Measurements from ENCODE around the gene VAV3. TPM values are rescaled to one million over a fixed set of nuclear protein-coding genes. Genes with fewer than 3 reads are reported as not detected.

Gene VAV3
- total RNA-seq, 2 donors from 2014 or later: 69.1 to 102 TPM

DNA sequence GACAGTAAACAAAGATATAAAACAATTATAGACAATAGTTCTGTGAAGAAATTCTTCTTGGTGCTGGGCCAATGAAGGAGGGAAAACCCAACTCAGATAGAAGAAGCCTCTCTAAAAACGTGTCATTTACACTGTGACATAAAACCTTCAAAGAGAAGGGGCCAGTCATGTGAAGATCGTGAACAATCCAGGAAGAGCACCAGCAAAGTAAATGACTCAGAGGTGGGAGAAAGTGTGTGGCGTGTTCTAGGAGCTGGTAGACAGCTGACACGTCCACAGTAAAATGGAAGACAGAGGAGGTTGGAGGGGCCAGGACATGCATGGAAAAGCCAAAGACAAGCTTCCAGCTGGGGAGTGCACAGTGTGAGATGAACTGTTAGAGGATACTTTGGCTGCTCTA lies 143.6 kb downstream of the VAV3 start:
- DNase-seq (no peak), ATAC-seq (no peak)
- intact Hi-C loops (cut with DNase I, micrococcal nuclease): no loop called here

DNA sequence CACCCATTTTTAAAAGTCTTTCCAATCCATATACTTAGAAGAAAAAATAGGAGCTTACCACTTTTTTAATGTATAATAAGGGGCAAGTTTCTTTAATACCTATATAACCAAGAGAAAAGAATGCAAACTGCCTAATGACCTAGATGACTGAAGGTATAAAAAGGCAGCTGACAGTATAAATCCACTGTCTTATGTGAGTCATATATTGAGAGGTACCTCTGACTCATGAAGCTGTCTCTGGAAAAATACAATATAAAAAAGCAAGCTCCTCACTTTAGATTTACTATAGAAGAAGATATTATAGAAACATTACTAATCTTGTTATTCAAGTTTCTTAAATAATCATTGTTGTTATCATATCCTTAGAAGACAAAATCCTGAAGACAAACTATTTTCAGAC lies 144.2 kb downstream of the VAV3 start:
- ATAC-seq (no peak), DNase-seq (no peak)
- intact Hi-C loops (cut with DNase I, micrococcal nuclease): no loop called here

- ATAC-seq (no peak), DNase-seq (no peak)
- intact Hi-C loops (cut with DNase I, micrococcal nuclease): no loop called here
Measured at GRCh38 chr1:107817935-107818334, 147.0 kb downstream of the VAV3 start.

- ATAC-seq (no peak), DNase-seq (no peak)
- intact Hi-C loops (cut with DNase I, micrococcal nuclease): no loop called here
Measured at GRCh38 chr1:107817206-107817605, 147.8 kb downstream of the VAV3 start.

DNA sequence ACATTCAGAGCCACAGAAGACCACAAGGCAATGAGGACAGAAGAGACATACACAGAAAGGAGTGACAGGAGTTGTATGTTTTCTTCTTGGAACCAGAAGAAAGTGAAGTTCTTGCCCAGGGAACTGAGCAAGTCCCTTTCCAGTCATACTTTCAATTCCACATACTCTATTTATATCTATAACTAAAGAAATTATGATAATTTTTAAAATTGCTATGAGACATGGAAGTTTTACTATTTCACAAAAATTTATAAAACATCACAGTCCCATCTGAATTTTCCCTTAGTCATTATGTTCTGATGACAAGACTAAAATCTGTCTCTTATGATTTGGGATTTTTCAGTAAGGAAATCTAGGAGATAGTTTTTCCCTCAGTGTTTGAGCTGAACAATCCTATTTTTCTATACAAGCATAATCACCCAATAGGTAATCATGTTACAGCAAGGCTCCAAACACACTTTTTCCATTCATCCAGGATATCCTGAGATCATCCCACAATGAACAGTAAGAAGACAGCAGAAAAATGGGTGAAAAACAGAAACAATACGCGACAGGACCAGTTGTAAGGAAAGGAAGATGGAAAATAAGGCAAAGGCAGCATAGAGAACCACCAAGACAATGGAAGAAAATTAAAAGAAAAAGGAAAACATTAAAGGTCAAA lies 154.6 kb downstream of the VAV3 start:
- DNase-seq (no peak), ATAC-seq (no peak)
- intact Hi-C loops (cut with DNase I, micrococcal nuclease): no loop called here

DNA sequence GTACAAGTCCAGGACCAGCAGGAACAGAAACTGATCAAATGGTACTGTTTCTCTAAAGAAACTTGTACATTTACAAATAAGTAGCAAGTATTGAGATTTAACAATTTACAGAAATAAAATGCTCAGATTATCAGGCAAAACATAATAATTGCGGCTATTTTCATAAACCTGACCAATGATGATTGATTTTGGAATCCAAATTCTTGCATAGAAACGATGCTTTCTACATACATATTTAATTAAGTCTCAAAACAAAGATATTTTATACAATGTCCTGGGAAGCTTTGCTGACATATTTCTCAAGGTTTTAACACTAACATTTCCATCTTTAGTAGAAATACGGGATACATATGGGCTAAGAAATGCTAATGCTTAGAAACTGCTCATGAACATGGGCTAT lies 157.1 kb downstream of the VAV3 start:
- ATAC-seq: no peak
- intact Hi-C loops (cut with DNase I, micrococcal nuclease): no loop called here

GRCh38 chr1:107807405-107807804 lies 157.6 kb downstream of the VAV3 start:
- DNase-seq (no peak), ATAC-seq (no peak)
- intact Hi-C loops (cut with DNase I, micrococcal nuclease): no loop called here

More for the DNA sequence above, 157.1 kb downstream of the VAV3 start:
- DNase-seq: no peak

DNA sequence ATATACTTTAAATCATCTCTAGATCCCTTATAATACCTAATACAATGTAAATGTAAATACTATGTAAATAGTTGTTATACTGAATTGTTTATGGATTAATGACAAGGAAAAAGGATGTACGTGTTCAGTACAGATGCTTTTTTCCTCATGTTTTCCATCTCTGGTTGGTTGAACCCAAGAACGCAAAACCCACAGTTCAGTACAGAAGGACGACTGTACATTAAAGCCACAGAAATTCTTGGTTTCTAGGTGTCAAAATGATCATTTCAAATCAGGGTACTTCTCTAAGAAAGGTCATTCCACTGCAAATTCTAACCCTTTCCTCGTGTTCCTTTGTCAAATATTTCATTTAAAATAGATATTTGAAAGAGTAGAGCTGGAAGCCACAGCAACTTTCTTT lies 158.1 kb downstream of the VAV3 start:
- DNase-seq: no peak

DNA sequence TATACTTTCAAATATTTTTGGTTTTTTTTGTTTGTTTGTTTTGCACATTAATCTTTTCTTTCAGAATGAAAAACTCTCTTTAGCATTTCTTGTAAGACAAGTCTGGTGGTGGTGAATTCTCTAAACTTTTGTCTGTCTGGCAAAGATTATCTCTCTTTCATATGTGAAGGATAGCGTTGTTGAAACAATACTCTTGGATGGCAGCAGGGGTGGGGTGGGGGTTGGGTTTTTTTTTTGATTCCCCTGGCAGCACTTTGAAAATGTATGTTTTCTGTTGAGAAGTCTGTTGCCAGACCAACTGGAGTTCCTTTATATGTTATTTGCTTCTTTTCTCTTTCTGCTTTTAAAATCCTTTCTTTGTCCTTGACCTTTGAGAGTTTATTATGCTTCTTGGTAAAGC lies 160.2 kb downstream of the VAV3 start:
- no peak for ATAC-seq
- intact Hi-C loops (cut with DNase I, micrococcal nuclease): no loop called here
- no peak for DNase-seq

More for the DNA sequence above, 158.1 kb downstream of the VAV3 start:
- ATAC-seq: no peak
- intact Hi-C loops (cut with DNase I, micrococcal nuclease): no loop called here

DNA sequence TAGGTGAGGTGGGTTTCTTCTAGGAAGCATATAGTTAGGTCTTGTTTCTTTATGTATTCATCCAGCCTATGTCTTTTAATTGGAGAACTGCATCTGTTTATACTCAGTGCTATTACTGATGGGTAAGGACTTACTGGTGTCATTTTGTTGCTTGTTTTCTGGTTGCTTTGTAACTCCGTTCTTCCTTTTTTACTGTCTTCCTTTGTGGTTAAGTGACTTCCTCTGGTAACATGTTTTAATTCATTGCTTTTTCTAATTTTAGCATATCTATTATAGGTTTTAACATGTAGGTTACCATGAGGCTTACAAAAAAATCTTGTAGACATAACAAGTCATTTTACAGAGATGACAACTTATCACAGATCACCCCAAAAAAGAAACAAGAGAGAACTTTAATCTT lies 160.8 kb downstream of the VAV3 start:
- DNase-seq (no peak), ATAC-seq (no peak)
- intact Hi-C loops (cut with DNase I, micrococcal nuclease): no loop called here

DNA sequence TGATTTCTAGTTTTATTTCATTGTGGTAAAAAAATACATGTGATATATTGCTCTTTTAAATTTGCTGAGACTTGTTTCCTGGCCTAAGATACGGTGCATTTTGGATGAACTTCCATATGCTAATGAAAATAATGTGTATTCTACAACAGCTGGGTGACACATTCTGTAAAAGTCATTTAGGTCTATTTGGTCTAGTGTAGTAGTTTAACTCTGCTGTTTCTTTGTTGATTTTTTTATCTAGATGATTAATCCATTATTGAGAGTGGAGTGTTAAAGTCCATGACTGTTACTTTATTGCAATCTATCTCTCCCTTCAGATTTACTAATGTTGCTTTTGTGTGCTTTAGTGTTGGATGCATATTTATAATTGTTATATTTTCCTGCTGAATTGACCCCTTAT lies 161.4 kb downstream of the VAV3 start:
- ATAC-seq (no peak), DNase-seq (no peak)
- intact Hi-C loops (cut with DNase I, micrococcal nuclease): no loop called here

- DNase-seq: no peak
- intact Hi-C loops (cut with DNase I, micrococcal nuclease): no loop called here
- no peak for ATAC-seq
Measured at GRCh38 chr1:107802654-107803053, 162.3 kb downstream of the VAV3 start.

DNA sequence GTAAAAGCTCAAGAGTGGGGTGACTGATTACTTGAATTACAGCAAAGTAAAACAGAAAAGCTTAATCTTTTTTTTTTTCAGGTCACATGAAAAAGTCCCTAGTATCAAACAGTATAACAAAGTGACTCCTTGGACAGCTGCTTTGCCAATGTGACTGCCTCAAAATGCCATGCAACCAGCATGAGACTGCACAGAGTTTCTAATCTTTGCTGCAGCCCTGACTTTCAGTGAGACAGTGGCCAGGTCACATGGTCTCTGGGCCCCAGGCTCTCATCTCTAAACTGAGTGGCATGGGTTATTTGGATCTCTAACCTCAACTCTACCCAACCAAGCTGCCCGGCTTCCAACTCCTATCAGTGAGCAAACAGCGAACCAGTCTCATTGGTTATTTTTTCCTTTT lies 169.0 kb downstream of the VAV3 start:
- DNase-seq: no peak

GRCh38 chr1:107795441-107795840 lies 169.5 kb downstream of the VAV3 start:
- ATAC-seq (no peak), DNase-seq (no peak)
- intact Hi-C loops (cut with DNase I, micrococcal nuclease): no loop called here

More for the DNA sequence above, 169.0 kb downstream of the VAV3 start:
- intact Hi-C loops (cut with DNase I, micrococcal nuclease): no loop called here
- no peak for ATAC-seq

GRCh38 chr1:107794571-107794970 lies 170.4 kb downstream of the VAV3 start:
- DNase-seq (no peak), ATAC-seq (no peak)
- intact Hi-C loops (cut with DNase I, micrococcal nuclease): no loop called here

DNA sequence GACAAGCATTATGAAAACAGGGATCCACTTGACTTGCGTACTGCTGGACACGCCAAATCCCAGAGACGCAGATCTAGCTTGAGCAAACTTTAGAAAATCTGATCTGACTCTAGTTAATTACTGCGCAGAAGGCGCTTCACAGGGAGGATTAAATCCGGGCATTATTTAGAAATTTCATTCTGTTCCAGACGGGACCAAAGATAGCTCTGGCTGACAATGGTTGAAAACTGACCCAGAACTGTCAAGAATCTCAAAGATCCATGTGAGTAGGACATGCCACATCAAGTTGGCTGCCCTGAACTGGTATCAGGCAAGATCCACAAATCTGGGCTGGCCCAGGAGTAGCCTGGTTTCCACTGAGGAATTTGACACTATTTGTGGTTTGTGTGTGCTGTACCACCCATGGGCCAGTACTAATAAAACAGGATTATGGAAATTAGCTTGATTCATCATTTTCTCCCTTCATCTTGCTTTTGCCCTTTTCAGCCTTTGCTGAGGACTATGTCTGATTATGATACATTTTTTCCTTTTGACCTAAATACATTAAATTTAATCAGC lies 171.0 kb downstream of the VAV3 start:
- no peak for DNase-seq
- ATAC-seq: no peak
- intact Hi-C loops (cut with DNase I, micrococcal nuclease): no loop called here

DNA sequence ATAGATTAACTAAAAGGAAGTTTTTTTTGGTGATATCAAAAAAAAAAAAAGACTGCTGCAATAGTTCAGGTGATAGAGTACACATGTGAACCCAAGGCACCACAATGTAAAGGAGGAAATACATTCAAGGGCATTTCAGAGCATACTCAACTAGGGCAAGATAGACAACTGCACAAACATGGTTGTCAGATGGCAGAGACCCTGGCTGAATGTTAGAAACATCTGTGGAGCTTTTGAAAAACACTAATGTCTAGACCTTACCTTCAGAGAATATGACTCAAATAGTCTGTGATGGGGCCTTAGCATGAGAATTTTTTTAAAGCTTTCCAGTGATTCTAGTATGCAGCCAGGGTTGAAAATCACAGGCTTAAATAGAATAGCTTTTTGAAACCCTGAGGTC lies 173.6 kb downstream of the VAV3 start:
- intact Hi-C loops (cut with DNase I, micrococcal nuclease): no loop called here
- ATAC-seq: no peak
- no peak for DNase-seq

DNA sequence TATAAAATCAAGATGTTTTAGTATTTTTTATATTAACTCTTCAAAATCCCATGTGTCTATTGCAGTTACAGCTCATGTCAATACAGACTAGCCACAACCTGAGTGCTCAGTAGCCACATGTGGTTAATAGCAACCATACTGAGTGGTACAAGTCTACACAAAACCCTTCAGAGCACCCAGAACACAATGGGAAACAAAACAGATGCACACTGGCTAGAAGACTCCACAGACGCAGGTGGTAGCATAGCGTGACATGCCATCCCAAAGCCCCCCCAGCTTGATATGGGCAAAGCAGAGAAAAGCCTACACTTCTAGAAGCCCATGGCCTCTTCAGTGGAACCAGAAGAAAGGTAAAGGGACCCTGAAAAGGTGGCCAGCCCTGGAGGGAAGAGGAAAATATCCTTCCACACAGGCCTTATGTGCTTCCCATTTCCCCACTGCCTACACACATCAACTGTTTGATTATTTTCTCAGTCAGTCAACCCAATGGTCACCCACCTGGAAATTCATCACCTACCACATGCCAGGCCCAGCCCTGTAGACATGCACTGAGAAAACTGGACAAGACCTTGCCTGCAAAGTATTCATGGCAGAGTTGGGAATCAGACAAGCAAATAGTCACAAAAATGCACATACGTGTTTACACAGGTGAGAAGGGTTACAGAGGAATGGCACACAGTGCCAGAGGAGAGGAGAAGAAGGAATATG lies 175.0 kb downstream of the VAV3 start:
- DNase-seq: no peak
- ATAC-seq: no peak
- intact Hi-C loops (cut with DNase I, micrococcal nuclease): loop anchor here in 1 of 2 donors (10.0 kb wide), 1 partner anchor 325 kb away; no protein-coding TSS in a partner anchor

DNA sequence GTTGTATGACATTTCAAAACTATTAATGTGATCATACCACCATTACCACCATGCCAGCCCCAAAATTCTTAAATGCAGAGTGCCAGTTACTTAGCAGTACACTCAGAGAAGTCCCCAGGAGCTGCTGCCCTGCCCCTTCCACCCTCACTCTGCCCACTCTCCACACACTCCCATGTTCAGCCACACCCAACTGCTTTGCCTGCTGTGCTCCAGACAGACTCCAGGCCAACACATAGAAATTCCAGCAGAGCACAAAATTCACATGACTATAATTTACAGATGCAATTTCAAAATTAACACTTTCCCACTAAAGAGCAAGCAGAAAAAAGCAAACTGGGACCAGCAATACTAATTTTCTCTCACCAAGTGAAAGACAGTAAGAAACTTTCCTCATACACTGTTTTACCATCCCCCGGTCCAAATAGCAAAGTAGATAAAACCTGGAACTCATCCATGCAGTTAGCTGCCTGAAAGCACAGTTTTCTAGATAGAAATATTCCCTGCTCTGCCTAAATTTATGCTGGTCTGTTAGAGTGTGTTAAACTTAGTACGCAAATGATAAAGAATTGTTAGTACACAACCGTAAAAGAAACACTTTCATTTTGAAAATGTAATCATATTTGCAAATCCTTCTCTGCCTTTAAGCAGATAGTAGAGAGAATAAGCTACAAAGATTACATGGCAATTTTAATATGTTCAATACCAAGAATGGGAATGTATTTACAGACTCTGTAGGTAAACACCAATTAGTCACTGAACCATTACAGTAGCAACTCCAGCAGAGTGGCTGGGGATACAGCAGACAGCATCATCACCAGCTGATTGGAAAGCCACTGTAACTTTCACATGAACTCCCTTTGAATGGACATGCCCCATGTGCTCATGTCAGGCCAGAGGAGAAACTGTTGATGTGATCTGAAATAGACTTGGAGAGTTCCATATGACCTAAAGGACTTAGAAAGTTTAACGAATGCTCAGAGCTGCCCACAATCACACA lies 176.5 kb downstream of the VAV3 start:
- intact Hi-C loops (cut with DNase I, micrococcal nuclease): loop anchor here in 1 of 2 donors (10.0 kb wide), 1 partner anchor 326 kb away; no protein-coding TSS in a partner anchor
- DNase-seq (no peak), ATAC-seq (no peak)

All from left colon (tissue), 2 donors.